GM10847 (cell line): ENCODE measurements around the gene DNA2.

Experiments
- POLR2A ChIP-seq: IDR thresholded peaks from 2 replicates; pipeline ENCODE4 v1.6.1; 2011; ENCODE audit not compliant: insufficient read length; ENCODE audit errors: extremely low read depth

Gene DNA2

GRCh38 chr10:68402276-68402675, 69.5 kb downstream of the DNA2 start:
- no peak for TF ChIP-seq POLR2A

GRCh38 chr10:68397005-68397404, 74.8 kb downstream of the DNA2 start:
- no peak for TF ChIP-seq POLR2A

- TF ChIP-seq POLR2A, result no peak
These were observed 86.0 kb downstream of the DNA2 start for GRCh38 chr10:68385740-68386139.

- no peak for TF ChIP-seq POLR2A
These were observed 100.2 kb downstream of the DNA2 start for GRCh38 chr10:68371604-68372003.

- no peak for TF ChIP-seq POLR2A
These were observed 104.7 kb downstream of the DNA2 start for GRCh38 chr10:68367121-68367520.

GRCh38 chr10:68366600-68366999, 105.2 kb downstream of the DNA2 start:
- no peak for TF ChIP-seq POLR2A

GRCh38 chr10:68365611-68366010, 106.2 kb downstream of the DNA2 start:
- no peak for TF ChIP-seq POLR2A

GRCh38 chr10:68364101-68364886, 107.5 kb downstream of the DNA2 start:
- TF ChIP-seq POLR2A, result no peak
